Caco-2 (cell line): Measurements from ENCODE around the gene IFITM5. TPM values are rescaled to one million over a fixed set of nuclear protein-coding genes. Genes with fewer than 3 reads are reported as not detected.
A peak's percentile ranks its signal among the peaks of the same experiment; 100 is the strongest.

Source experiments
- BruUV-seq: library from RNA; stranded (reverse); fragments of 400-500 nt; replicated peaks from 2 replicates; lab custom pipeline; 2021; lab: Mats Ljungman, UMichigan
- CTCF ChIA-PET: fragments of 300-600 bp; sonication (Branson Sonifier 250); formaldehyde crosslinking; loops from one replicate; lab custom pipeline; 2022; ENCODE audit warnings: antibody characterized with exemption; lab: Charles Lee
- POLR2A ChIA-PET: fragments of 300-600 bp; sonication (Branson Sonifier 250); formaldehyde crosslinking; loops from one replicate; lab custom pipeline; 2022; ENCODE audit warnings: antibody characterized with exemption; lab: Charles Lee
- DNase-seq, 2 experiments: peaks; one replicate each; pipeline versions ENCODE4 v3.0.0 to v3.0.0-alpha.2; 2020 to 2022
- H3K27me3 ChIP-seq: replicated peaks from 2 replicates; pipeline ENCODE4 v1.6.0; 2011; ENCODE audit warnings: low read length; ENCODE audit not compliant: control insufficient read depth, insufficient read depth
- H3K36me3 ChIP-seq: 2 replicates; pipeline ENCODE4 v1.5.1; 2011; ENCODE audit warnings: low read length; ENCODE audit not compliant: control insufficient read depth, insufficient read depth
- H3K4me1 ChIP-seq: fragments of 250-450 bp; sonication (Bioruptor Pico); 2 replicates; pipeline ENCODE4 v1.5.1; 2020; ENCODE audit warnings: mild to moderate bottlenecking
- H3K4me3 ChIP-seq: 2 replicates; pipeline ENCODE4 v1.5.1; 2011; ENCODE audit warnings: low read depth, mild to moderate bottlenecking, control low read depth, low read length
- H3K9me3 ChIP-seq: fragments of 250-450 bp; sonication (Bioruptor Pico); 2 replicates; pipeline ENCODE4 v1.5.1; 2020; ENCODE audit warnings: mild to moderate bottlenecking, moderate library complexity
- H3K27ac Mint-ChIP-seq: one replicate; pipeline ENCODE4 v1.8.0; 2022; ENCODE audit warnings: mixed read lengths; ENCODE audit not compliant: unreplicated experiment
- H3K27me3 Mint-ChIP-seq: one replicate; pipeline ENCODE4 v1.8.0; 2022; ENCODE audit warnings: mixed read lengths; ENCODE audit not compliant: insufficient read depth, unreplicated experiment
- H3K36me3 Mint-ChIP-seq: one replicate; pipeline ENCODE4 v1.8.0; 2022; ENCODE audit warnings: mild to moderate bottlenecking, mixed read lengths; ENCODE audit not compliant: insufficient read depth, unreplicated experiment
- H3K4me1 Mint-ChIP-seq: one replicate; pipeline ENCODE4 v1.8.0; 2022; ENCODE audit warnings: low read depth, mixed read lengths; ENCODE audit not compliant: unreplicated experiment
- H3K4me3 Mint-ChIP-seq: one replicate; pipeline ENCODE4 v1.8.0; 2022; ENCODE audit warnings: mild to moderate bottlenecking, moderate library complexity, mixed read lengths; ENCODE audit not compliant: unreplicated experiment
- H3K9me3 Mint-ChIP-seq: one replicate; pipeline ENCODE4 v1.8.0; 2022; ENCODE audit warnings: mixed read lengths; ENCODE audit not compliant: unreplicated experiment
- intact Hi-C: fragments of 100-400 bp; cut with micrococcal nuclease; formaldehyde crosslinking; loops from one replicate; pipeline ENCODE4 v1.10.0; 2022; ENCODE audit not compliant: unreplicated experiment
- total RNA-seq: library from RNA; stranded (reverse); gene quantifications from 2 replicates; pipeline ENCODE4 v1.2.3, GENCODE V29; 2022
- TF ChIP-seq, protein P1 (sequence below), 2 experiments: fragments of 200-600 bp in 1 of 2; IDR thresholded peaks; 1 replicate in 1 of 2; 2 replicates in 1 of 2; pipeline versions ENCODE4 v1.5.1 to v1.8.0; 2011 to 2022; ENCODE audit warnings: antibody characterized with exemption in 1 of 2, control low read depth in 1 of 2, inconsistent platforms in 1 of 2, low read depth in 1 of 2, low read length in 1 of 2, mild to moderate bottlenecking in 1 of 2, moderate library complexity in 1 of 2; ENCODE audit not compliant: insufficient read depth in 1 of 2, severe bottlenecking in 1 of 2, unreplicated experiment in 1 of 2

IFITM5 gene
- total RNA-seq, 1 experiment from 2014 or later: not detected

DNA sequence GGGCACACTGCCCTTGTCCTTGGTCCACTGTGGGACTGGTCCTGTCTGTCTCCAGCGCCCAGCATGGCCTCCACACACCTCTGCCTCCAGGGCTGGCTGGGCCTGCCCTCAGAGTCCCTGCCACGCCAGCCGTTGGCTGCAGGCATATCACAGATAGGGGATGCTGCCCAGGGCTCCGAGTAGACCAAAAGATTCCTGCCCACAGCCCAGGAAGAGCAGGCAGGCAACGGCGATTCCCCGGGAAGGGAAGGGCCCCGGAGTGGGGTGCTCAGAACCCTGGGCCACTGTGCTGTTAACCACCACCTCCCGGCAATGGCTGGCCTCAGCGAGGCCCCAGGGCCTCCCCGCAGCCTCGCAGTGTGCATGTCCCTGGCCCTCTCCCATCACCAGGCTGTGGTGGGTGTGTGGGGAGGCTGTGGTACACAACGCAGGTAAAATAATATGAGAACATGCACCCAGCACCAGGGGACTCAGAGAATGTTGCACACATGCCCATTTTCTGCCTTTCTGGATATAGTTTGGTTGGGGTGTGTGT, 2.2 kb downstream of the IFITM5 start:
- CTCF ChIA-PET: no interaction called here
- Histone ChIP-seq H3K4me1 (peaks cover 22% of the 10 kb centered on the region), H3K36me3 (no peaks in the 10 kb centered on the region), H3K9me3 (no peaks in the 10 kb centered on the region), H3K27me3 (no peaks in the 10 kb centered on the region), H3K4me3 (no peak overlapping the region)
- no peaks in the 10 kb centered on the region for H3K27me3 Mint-ChIP-seq
- peak in 1 of 2 experiments; percentile 32 for DNase-seq
- TF ChIP-seq, protein P1, sequence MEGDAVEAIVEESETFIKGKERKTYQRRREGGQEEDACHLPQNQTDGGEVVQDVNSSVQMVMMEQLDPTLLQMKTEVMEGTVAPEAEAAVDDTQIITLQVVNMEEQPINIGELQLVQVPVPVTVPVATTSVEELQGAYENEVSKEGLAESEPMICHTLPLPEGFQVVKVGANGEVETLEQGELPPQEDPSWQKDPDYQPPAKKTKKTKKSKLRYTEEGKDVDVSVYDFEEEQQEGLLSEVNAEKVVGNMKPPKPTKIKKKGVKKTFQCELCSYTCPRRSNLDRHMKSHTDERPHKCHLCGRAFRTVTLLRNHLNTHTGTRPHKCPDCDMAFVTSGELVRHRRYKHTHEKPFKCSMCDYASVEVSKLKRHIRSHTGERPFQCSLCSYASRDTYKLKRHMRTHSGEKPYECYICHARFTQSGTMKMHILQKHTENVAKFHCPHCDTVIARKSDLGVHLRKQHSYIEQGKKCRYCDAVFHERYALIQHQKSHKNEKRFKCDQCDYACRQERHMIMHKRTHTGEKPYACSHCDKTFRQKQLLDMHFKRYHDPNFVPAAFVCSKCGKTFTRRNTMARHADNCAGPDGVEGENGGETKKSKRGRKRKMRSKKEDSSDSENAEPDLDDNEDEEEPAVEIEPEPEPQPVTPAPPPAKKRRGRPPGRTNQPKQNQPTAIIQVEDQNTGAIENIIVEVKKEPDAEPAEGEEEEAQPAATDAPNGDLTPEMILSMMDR (IDR thresholded peaks at IDR 0.05; ENCODE audit: insufficient read depth in 1 of 2, low read depth in 1 of 2, low read length in 1 of 2, severe bottlenecking in 1 of 2, unreplicated experiment in 1 of 2): no peak
- H3K27ac Mint-ChIP-seq: peak overlapping the region; percentile 5
- H3K4me1 Mint-ChIP-seq: peaks cover 16% of the 10 kb centered on the region
- no peaks in the 10 kb centered on the region for H3K9me3 Mint-ChIP-seq
- intact Hi-C loops: no loop called here
- H3K4me3 Mint-ChIP-seq: no peak overlapping the region
- BruUV-seq: no TSS peak
- H3K36me3 Mint-ChIP-seq: peaks cover 25% of the 10 kb centered on the region
- POLR2A ChIA-PET: no interaction called here

DNA sequence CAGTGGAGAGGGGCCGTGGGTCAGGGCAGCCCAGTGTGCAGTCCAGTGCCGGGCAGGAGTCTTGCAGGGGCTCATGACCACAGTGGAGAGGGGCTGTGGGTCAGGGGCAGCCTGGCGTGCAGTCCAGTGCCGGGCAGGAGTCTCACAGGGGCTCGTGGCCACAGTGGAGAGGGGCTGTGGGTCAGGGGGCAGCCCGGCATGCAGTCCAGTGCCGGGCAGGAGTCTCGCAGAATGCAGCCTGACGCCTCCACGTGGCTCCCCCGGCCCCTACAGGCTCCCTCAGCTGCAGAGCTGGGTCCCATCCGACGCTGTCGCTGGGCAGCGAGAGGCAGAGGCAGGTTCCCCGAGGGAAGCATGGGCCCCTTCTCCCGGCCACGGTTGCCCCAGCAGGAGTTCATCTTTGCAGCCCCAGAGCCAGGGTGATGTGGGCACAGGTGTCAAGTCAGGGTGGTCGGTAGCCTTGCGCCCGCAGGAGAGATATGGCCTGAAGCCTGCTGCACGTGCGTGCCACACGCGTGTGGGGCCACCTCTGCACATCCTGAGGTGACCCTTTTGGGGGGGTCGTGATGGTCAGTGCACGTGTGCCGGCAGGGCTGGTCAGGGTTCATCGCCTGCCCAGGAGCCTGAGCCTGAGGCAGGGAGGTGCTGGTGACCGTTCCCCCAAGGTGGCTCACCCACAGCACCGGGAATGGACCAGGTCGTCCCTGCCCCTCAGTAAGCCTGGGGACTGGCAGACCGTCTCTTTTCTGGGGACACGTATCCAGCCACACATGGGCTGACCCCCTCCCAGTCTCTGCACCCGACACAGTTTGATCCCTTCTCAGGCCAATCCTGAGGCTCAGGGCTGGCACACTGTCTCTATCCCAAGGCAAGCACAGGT, 2.9 kb downstream of the IFITM5 start:
- Mint-ChIP-seq H3K27me3 (no peaks in the 10 kb centered on the region), H3K27ac (no peak overlapping the region), H3K9me3 (no peaks in the 10 kb centered on the region), H3K4me1 (peaks cover 14% of the 10 kb centered on the region), H3K36me3 (peaks cover 27% of the 10 kb centered on the region), H3K4me3 (no peak overlapping the region)
- no TSS peak for BruUV-seq
- intact Hi-C loops: no loop called here
- ChIA-PET POLR2A (no interaction called here), CTCF (no interaction called here)
- no peak for DNase-seq
- Histone ChIP-seq H3K4me1 (peaks cover 22% of the 10 kb centered on the region), H3K36me3 (no peaks in the 10 kb centered on the region), H3K4me3 (no peak overlapping the region), H3K9me3 (no peaks in the 10 kb centered on the region), H3K27me3 (no peaks in the 10 kb centered on the region)
- TF ChIP-seq, protein P1 (IDR thresholded peaks at IDR 0.05; ENCODE audit: insufficient read depth in 1 of 2, low read depth in 1 of 2, low read length in 1 of 2, severe bottlenecking in 1 of 2, unreplicated experiment in 1 of 2): no peak

DNA sequence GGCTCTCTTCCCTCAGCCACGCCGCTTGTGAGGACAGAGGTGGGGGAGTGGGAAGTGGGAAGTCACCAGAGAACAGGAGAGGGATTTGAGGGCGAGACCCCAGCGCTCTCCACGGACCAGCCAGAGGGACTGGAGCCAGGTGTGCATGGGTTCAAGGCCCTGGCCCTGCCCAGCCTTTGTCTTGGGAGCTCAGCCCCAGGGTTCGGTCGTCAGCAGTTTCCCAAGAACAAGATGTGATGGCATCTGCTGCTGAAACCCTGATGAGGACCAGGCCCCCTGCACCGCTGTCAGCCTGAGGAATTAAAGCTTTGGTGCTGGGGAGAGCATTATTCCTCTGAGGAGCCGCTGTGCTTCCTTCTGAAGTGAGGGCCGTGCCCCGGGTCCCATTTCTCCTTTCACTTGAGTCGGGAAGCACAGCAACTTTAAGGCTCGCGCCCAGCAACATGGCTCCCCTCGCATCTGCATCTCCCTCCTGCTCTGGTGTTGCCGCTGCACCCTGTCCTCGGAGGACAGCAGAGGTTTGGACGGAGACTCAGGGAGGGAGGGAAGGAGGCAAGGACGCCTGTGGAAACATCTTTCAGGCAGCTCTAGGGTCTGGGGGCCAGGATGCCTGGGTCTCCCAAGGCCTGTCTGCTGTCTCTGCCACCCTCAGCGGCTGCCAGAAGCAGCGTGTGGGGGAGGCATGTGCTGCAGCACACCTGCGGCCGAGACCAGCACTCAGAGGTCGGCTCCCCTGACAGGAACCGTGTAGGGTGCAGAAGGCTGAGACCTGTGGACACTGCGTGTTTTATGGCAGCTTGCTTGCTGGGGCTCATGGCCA, 3.8 kb downstream of the IFITM5 start:
- Mint-ChIP-seq H3K36me3 (peaks cover 27% of the 10 kb centered on the region), H3K9me3 (no peaks in the 10 kb centered on the region), H3K27me3 (no peaks in the 10 kb centered on the region), H3K27ac (no peak overlapping the region), H3K4me1 (peaks cover 6% of the 10 kb centered on the region), H3K4me3 (no peak overlapping the region)
- POLR2A ChIA-PET: interaction anchor here (1.1 kb wide), 1 partner anchor 88 kb away, joined by 4 read pairs; the partner anchor contains the start of genes BET1L and RIC8A
- TF ChIP-seq, protein P1 (IDR thresholded peaks at IDR 0.05; ENCODE audit: insufficient read depth in 1 of 2, low read depth in 1 of 2, low read length in 1 of 2, severe bottlenecking in 1 of 2, unreplicated experiment in 1 of 2): no peak
- intact Hi-C loops: no loop called here
- H3K4me3 ChIP-seq: no peak overlapping the region
- CTCF ChIA-PET: no interaction called here
- H3K36me3 ChIP-seq: no peaks in the 10 kb centered on the region
- peaks cover 15% of the 10 kb centered on the region for H3K4me1 ChIP-seq
- no peak for DNase-seq
- no peaks in the 10 kb centered on the region for H3K27me3 ChIP-seq
- H3K9me3 ChIP-seq: no peaks in the 10 kb centered on the region
- BruUV-seq: TSS peak; percentile 32
